ENCODE results near the gene PEAK3.

PEAK3 gene

GRCh38 chr19:2305452-2306280 is 23.7 kb upstream of the PEAK3 start:
- no peak overlapping the region for H3K4me3 Mint-ChIP-seq
- DNase-seq (no peak), ATAC-seq (no peak)
- H3K27ac Mint-ChIP-seq, result no peak overlapping the region
- H3K27me3 Mint-ChIP-seq, result peaks cover 96% of the 10 kb centered on the region
- H3K9me3 Mint-ChIP-seq, result no peaks in the 10 kb centered on the region
- H3K4me1 Mint-ChIP-seq, result peaks cover 34% of the 10 kb centered on the region

GRCh38 chr19:2303211-2303798 is 21.3 kb upstream of the PEAK3 start:
- Mint-ChIP-seq H3K4me1 (peaks cover 18% of the 10 kb centered on the region), H3K4me3 (peak overlapping the region in 1 of 2 donors; percentile 56), H3K27me3 (peaks cover 72% of the 10 kb centered on the region), H3K27ac (no peak overlapping the region), H3K9me3 (no peaks in the 10 kb centered on the region)
- no peak for ATAC-seq
- no peak for DNase-seq

GRCh38 chr19:2302319-2303210 is 20.6 kb upstream of the PEAK3 start:
- ATAC-seq (peak; percentile 49), DNase-seq (no peak)
- Mint-ChIP-seq H3K4me1 (peaks cover 17% of the 10 kb centered on the region), H3K27ac (no peak overlapping the region), H3K27me3 (peaks cover 66% of the 10 kb centered on the region), H3K9me3 (no peaks in the 10 kb centered on the region), H3K4me3 (peak overlapping the region; percentile 38 to 56)

GRCh38 chr19:2300533-2300932 is 18.6 kb upstream of the PEAK3 start:
- DNase-seq (no peak), ATAC-seq (no peak)
- no peaks in the 10 kb centered on the region for H3K9me3 Mint-ChIP-seq
- no peak overlapping the region for H3K4me3 Mint-ChIP-seq
- peaks cover 46% of the 10 kb centered on the region for H3K27me3 Mint-ChIP-seq
- peak overlapping the region in 1 of 2 donors; percentile 6 for H3K27ac Mint-ChIP-seq
- peaks cover 17% of the 10 kb centered on the region for H3K4me1 Mint-ChIP-seq

- no peaks in the 10 kb centered on the region for H3K9me3 Mint-ChIP-seq
- peaks cover 2% of the 10 kb centered on the region for H3K27me3 Mint-ChIP-seq
- H3K4me1 Mint-ChIP-seq, result peaks cover 15% of the 10 kb centered on the region
- H3K27ac Mint-ChIP-seq, result no peak overlapping the region
- ATAC-seq, result no peak
- H3K4me3 Mint-ChIP-seq, result no peak overlapping the region
- DNase-seq, result no peak
Observed at GRCh38 chr19:2296141-2296540, 14.2 kb upstream of the PEAK3 start.

- ATAC-seq (no peak), DNase-seq (no peak)
- H3K9me3 Mint-ChIP-seq, result no peaks in the 10 kb centered on the region
- no peak overlapping the region for H3K4me3 Mint-ChIP-seq
- peaks cover 11% of the 10 kb centered on the region for H3K27me3 Mint-ChIP-seq
- H3K4me1 Mint-ChIP-seq, result peaks cover 26% of the 10 kb centered on the region
- H3K27ac Mint-ChIP-seq, result no peak overlapping the region
Observed at GRCh38 chr19:2294687-2295335, 12.8 kb upstream of the PEAK3 start.

- Mint-ChIP-seq H3K9me3 (no peaks in the 10 kb centered on the region), H3K4me1 (peaks cover 45% of the 10 kb centered on the region), H3K27me3 (peaks cover 31% of the 10 kb centered on the region), H3K27ac (no peak overlapping the region), H3K4me3 (peak overlapping the region; percentile 71 to 94)
- no peak for DNase-seq
- no peak for ATAC-seq
Observed at GRCh38 chr19:2291185-2291751, 9.3 kb upstream of the PEAK3 start.

GRCh38 chr19:2290441-2291184 is 8.6 kb upstream of the PEAK3 start:
- DNase-seq, result no peak
- peak; percentile 32 for ATAC-seq
- Mint-ChIP-seq H3K27ac (peak overlapping the region in 1 of 2 donors; percentile 67), H3K4me3 (peak overlapping the region; percentile 71 to 94), H3K9me3 (no peaks in the 10 kb centered on the region), H3K27me3 (peaks cover 31% of the 10 kb centered on the region), H3K4me1 (peaks cover 45% of the 10 kb centered on the region)

- H3K4me1 Mint-ChIP-seq, result peaks cover 45% of the 10 kb centered on the region
- ATAC-seq (peak; percentile 83), DNase-seq (peak; percentile 54 to 70)
- peak overlapping the region; percentile 55 to 92 for H3K27ac Mint-ChIP-seq
- H3K9me3 Mint-ChIP-seq, result no peaks in the 10 kb centered on the region
- H3K27me3 Mint-ChIP-seq, result peaks cover 31% of the 10 kb centered on the region
- H3K4me3 Mint-ChIP-seq, result peak overlapping the region; percentile 94
Observed at GRCh38 chr19:2289714-2290435, 7.9 kb upstream of the PEAK3 start.

- peak overlapping the region; percentile 75 to 89 for H3K27ac Mint-ChIP-seq
- H3K4me1 Mint-ChIP-seq, result peaks cover 41% of the 10 kb centered on the region
- ATAC-seq (peak; percentile 19), DNase-seq (no peak)
- no peaks in the 10 kb centered on the region for H3K9me3 Mint-ChIP-seq
- peak overlapping the region; percentile 94 for H3K4me3 Mint-ChIP-seq
- peaks cover 31% of the 10 kb centered on the region for H3K27me3 Mint-ChIP-seq
Observed at GRCh38 chr19:2288818-2289713, 7.1 kb upstream of the PEAK3 start.

GRCh38 chr19:2288338-2288817 is 6.4 kb upstream of the PEAK3 start:
- DNase-seq (no peak), ATAC-seq (no peak)
- H3K27ac Mint-ChIP-seq, result peak overlapping the region in 1 of 2 donors; percentile 28
- peaks cover 31% of the 10 kb centered on the region for H3K27me3 Mint-ChIP-seq
- no peaks in the 10 kb centered on the region for H3K9me3 Mint-ChIP-seq
- peak overlapping the region; percentile 94 for H3K4me3 Mint-ChIP-seq
- H3K4me1 Mint-ChIP-seq, result peaks cover 36% of the 10 kb centered on the region

- Mint-ChIP-seq H3K27ac (peak overlapping the region in 1 of 2 donors; percentile 1), H3K27me3 (peaks cover 34% of the 10 kb centered on the region), H3K9me3 (no peaks in the 10 kb centered on the region), H3K4me3 (no peak overlapping the region), H3K4me1 (peaks cover 38% of the 10 kb centered on the region)
- DNase-seq, result no peak
- ATAC-seq, result no peak
Observed at GRCh38 chr19:2287585-2288337, 5.8 kb upstream of the PEAK3 start.
